Measurements from ENCODE around the gene LTF.
A peak's percentile ranks its signal among the peaks of the same experiment; 100 is the strongest.
"Not testable (repeated sequence)": the region's sequence is repeated elsewhere in the genome, so short reads cannot be mapped to it uniquely, and the experiment has no call there.

The LTF gene

GRCh38 chr3:46440531-46441294, 24.0 kb downstream of the LTF start:
- DNase-seq (ENCODE audit: low read depth) = no peak

DNA sequence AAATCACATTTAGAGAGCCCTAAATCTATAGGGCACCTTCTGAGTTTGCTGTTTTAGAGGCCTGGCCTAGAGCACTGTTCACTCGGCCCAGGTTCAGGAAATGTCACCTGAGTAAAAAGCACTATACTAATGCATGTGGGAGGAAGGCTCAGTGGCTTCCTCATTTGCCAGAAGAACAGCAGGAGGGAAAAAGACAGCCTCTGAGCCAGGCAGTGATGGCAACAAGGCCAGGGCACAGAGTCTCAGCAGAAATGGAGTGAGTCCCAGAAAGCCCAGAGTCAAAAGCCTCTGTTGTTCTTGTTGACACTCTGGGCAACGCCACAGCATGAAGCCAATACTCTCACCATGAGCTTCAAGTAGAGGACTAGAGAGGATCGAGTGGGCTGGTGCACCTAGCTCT, 25.9 kb downstream of the LTF start:
- DNase-seq (ENCODE audit: low read depth) = no peak

DNA sequence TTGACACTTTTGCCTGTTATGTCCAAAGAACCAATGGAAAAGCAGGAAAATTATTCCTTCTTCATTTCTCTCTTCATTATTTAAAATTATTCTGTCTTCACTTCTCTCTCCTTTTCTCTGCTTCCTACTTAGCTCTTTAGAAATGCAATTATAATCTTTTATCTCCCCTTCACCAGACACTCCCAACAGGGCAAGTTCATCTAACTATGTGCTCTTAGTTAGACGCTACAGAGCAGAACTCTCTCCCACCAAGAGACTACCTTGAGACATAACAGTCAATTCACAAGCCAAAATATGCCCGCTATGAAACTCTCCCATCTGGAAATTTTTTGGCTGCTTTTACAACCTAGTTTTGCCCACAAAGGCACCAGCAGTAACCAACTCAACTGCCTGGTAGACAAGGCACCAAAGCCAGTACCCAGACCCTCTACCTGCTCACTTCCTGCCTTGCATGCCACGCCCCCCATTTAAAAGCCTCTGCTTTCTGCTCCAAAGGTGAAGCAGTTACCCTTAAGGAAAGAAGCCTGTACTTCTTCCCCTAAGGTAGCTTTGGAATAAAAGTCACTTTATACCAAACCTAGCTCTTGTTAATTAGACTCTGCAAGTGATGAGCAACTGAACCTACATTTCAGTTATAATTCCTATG, 29.5 kb downstream of the LTF start:
- no peak for DNase-seq (ENCODE audit: low read depth)

DNA sequence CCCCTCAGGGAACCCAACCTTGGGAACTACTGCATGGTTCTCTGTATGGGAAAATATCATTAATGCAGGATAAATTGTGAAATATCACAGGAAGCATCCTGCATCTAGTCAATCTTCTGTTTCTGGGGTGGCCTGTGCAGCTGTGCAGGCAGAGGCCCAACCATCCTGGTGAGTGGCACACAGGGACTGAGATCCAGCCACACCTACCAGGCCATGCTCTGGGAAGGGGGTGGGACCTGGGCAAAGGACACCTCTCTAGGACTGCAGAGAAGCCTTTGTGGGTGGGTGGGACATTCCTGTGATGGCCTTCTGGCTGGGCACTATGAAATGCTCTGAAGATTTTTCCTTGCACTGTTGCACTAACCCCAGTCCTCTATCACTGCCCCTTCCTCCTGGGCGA, 30.9 kb downstream of the LTF start:
- no peak for DNase-seq (ENCODE audit: low read depth)

GRCh38 chr3:46433118-46433517, 31.6 kb downstream of the LTF start:
- peak; percentile 42 for DNase-seq (ENCODE audit: low read depth)

- DNase-seq (ENCODE audit: low read depth) = not testable (repeated sequence)
Measured at GRCh38 chr3:46431905-46432304, 32.8 kb downstream of the LTF start.

DNA sequence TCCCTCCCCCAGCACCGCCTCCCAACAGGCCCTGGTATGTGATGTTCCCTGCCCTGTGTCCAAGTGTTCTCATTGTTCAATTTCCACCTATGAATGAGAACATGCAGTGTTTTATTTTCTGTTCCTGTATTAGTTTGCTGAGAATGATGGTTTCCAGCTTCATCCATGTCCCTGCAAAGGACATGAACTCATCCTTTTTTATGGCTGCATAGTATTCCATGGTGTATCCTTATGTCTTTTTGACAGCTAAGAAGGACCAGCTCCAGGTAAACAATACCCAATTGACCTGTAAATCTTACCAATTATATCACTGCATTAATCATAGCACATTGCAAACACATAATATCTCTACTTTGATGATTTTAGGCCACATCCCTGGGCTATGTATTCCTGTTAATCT, 33.8 kb downstream of the LTF start:
- DNase-seq (ENCODE audit: low read depth) = not testable (repeated sequence)

DNA sequence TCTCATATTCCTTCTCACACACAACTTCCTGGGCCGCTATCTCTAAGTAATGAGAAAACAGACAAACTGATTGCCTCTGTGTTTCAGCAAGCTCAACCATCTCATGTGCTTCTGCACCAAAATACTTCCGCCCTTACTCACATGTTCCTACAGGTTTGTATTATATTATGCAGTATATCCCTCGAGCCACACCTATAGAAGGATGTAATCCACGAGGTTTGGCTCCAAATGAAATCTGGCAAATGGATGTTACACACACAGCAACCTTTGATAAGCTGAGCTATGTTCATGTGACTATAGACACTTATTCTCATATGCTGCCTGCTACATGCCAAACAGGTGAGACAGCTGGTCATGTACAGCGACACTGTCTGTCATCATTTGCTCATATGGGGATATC, 35.0 kb downstream of the LTF start:
- peak; percentile 69 for DNase-seq (ENCODE audit: low read depth)

- no peak for DNase-seq (ENCODE audit: low read depth)
Measured at GRCh38 chr3:46429250-46429649, 35.5 kb downstream of the LTF start.

DNA sequence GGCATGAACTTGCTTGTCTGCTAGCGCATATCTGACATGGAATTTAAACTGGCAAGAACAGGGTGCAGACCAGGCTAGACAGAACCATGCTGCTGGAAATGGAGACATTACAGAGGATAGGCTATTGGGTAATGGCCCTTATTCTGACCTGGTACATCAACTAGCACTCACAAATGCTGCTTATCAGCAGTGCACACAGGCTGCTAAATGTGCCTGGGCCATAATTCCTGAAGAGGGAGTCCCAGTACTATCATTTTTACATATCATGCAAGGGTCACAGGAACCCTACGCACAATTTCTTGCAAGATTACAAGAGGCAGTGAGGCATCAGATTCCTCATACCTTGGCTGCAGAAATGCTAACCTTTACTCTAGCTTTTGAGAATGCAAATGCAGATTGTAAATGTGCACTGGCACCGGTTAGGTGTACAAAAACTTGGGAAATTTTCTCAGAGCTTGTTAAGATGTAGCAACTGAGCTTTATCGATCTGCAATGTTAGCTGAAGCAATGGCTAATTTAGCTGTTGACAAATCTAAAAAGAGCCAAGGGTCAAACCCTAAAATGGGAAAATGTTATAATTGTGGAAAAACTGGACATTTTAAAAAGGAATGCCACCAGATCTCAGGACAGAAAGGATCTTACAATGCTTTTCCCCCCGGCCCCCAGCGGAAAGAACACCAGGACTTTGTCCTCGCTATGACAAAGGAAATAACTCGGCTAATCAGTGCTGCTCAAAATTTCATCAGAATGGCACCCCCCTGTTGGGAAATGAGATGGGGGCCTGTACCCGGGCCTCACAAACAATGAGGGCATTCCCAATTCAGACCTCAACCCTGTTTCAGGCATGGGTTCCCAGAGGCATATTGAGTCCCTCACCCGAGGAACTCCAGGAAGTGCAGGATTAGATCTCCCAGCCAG, 36.5 kb downstream of the LTF start:
- peak; percentile 30 for DNase-seq (ENCODE audit: low read depth)

GRCh38 chr3:46427404-46427803, 37.3 kb downstream of the LTF start:
- DNase-seq (ENCODE audit: low read depth) = peak; percentile 27

DNA sequence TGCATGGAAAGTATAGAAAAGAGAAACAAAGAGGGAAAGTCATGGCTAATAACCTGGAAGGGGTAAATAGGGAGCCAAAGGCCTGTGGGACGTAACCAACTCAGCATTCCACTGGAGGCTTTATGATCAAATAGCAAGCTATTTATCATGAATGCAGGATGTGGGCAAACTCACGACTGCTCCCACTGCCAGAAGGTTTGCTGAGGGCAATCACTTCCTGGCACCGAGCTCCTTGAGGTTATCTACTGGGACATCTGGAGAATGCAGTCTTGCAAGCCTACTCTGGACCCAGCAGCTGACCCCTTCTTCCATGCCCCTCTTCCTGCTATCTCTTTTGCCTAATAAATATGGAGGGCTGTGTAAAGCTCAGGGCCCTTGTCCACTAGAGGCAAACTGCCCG, 38.2 kb downstream of the LTF start:
- DNase-seq (ENCODE audit: low read depth) = peak; percentile 69

DNA sequence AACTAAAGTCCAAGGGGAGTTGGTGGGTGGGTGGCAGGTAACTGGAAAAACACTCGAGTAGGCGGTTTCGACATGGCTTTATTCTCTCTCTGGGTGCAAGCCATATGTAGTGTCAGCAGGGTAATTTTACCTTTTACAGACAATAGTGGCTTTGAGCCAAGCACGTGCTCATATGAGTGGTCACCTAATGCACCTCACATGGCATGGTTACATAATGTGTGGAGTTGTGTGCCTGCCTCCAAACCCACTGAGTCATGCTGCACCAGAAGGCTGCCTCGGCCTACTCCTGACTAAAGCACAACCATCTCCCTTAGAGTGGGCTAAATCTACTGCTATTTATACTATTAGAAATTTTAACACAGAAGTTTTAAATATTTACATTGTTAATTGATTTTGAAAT, 41.1 kb downstream of the LTF start:
- DNase-seq (ENCODE audit: low read depth) = peak; percentile 78

GRCh38 chr3:46422617-46423016, 42.1 kb downstream of the LTF start:
- peak; percentile 72 for DNase-seq (ENCODE audit: low read depth)

- DNase-seq (ENCODE audit: low read depth) = no peak
Measured at GRCh38 chr3:46420931-46421330, 43.8 kb downstream of the LTF start.

DNA sequence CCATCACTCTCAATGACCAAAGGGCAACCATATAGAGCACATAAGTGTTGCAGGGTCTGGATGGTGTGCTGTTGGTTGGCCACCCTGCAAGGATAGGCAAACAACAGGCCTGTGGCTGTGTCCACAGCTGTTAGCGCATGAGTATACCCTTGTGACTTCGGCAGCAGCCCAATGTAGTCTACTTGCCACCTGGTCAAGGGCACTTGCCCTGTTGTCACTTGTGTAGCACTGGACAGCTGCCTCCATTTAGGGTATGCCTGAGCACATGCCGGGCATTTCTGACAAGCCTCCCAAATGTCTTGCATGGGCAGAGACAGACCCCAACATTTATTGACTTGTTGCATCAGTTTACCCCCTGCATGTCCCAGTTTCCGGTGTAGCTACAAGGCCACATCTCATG, 44.9 kb downstream of the LTF start:
- no peak for DNase-seq (ENCODE audit: low read depth)

DNA sequence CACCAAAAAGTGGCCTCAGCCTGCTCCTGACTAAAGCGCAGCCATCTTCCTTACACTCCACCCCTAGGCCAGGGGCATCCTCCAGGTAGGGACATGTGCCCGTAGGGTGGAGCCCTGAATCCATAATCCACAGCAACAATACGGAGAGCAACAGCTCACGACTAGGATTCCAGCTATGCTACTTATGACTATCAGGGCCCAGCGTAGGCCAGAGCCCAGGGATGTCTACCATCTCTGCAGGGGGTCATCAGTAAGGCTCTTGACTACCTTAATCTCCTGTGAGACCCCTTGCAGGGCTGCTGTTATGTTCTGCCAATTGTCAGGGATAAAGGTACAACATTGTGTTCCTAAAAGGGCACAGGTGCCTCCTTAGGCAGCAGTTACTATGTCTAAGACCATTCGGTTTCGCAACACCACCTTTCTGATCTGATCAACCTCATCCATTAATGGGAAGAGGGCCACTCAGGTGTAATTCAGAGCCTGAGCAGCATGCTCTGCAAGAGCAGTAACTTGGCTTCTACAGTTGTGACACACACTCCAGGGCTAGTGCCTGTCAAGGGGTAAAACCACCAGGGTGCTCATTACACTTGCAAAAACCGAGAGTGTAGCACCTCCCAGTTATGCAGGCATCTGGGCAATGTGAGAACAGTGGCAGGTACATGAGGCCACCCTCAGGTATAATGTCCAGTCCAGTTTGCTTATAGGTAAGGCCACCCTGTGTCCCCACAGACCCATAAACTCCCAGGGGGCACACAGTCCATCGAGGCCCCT, 46.7 kb downstream of the LTF start:
- no peak for DNase-seq (ENCODE audit: low read depth)

- DNase-seq (ENCODE audit: low read depth) = no peak
Measured at GRCh38 chr3:46416811-46417510, 47.7 kb downstream of the LTF start.

- no peak for DNase-seq (ENCODE audit: low read depth)
Measured at GRCh38 chr3:46416125-46416810, 48.4 kb downstream of the LTF start.

- DNase-seq (ENCODE audit: low read depth) = no peak
Measured at GRCh38 chr3:46414739-46415138, 50.0 kb downstream of the LTF start.

DNA sequence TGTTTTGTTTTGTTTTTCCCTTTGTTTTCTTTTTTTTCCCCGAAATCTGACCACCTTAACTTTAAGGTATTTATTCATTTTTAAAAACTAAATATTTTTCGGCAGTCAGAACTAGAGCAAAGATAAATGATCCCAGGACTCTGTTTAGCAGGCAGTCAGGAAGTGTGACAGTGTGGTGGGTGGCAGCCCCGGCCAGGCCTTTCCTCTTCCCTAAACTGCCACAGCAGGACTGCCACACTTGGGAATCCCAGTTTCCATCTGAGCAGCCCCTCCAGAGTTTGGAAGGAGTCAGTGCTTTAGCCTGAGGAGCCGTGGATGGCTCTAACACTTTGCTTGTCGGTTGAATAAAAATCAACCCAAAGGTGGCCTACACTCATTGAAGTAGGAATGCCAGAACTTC, 50.8 kb downstream of the LTF start:
- no peak for DNase-seq (ENCODE audit: low read depth)
